ENCODE data around the gene PCID2.

The PCID2 gene

DNA sequence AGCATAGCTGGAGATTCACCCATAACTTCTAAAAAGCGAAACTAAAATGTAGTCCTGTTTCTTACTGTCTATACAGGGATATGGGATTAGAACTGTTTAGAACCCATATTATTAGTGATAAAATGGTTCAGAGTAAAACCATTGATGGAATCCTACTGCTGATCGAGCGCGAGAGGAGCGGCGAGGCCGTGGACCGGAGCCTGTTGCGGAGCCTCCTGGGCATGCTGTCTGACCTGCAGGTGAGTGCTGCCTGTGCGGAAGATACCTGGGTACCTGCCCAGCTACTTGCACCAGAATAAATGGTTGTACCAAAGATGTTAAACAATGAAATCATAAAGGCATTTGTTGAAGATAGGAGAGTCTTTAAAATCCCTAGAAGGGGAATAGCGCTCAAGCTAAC is 24.6 kb upstream of the PCID2 start:
- Histone ChIP-seq H3K36me3 (ENCODE audit: control insufficient read depth in 2 of 2, insufficient read depth in 2 of 2, low read length in 2 of 2) (peaks cover 46 to 69% of the 10 kb centered on the region in 2 donors), H3K27me3 (ENCODE audit: control insufficient read depth in 2 of 2, insufficient read depth in 2 of 2, low read length in 2 of 2) (no peaks in the 10 kb centered on the region), H3K4me1 (ENCODE audit: control insufficient read depth in 2 of 2, insufficient read depth in 2 of 2, low read length in 2 of 2) (no peaks in the 10 kb centered on the region), H3K4me3 (ENCODE audit: low read length in 2 of 2) (no peak overlapping the region), H3K27ac (ENCODE audit: low read depth in 2 of 2, low read length in 2 of 2) (no peak overlapping the region), H3K9me3 (ENCODE audit: control insufficient read depth in 2 of 2, low read length in 2 of 2) (no peaks in the 10 kb centered on the region), H3K9ac (ENCODE audit: low read depth in 1 of 2, low read length in 2 of 2) (no peak overlapping the region)

DNA sequence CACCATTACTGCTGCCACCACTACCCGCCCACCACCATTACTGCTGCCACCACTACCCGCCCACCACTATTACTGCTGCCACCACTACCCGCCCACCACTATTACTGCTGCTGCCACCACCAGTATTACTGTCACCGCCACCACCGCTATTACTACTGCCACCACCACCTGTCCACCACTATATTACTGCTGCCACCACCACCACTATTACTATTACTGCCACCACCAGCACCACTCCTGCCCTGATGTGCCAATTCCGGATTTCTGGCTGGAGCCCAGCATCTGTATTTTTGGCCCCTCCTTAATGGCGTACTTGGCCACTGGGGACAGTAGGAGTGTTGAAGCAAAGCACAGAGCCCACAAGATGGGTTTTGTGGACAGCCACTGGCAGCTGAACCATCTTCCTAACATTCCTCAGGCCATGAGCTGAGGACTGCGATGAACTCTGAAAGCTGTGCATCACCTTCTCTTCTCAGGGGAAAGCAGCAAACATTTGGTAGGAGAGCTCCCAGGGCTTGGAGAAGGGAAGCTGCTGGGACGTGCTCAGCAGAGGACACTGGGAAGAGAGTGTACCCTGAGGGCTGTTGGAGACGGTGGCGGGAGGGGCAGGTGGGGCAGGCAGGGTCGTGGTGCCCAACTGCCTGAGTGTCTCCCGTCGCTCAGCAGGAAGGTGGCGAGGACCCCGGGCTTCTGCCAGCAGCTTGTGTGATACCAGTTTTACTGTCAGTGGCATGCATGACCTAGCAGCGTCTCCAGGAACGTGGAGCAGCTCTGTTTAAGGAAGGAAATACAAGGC is 23.9 kb upstream of the PCID2 start:
- Histone ChIP-seq H3K9ac (ENCODE audit: low read depth in 1 of 2, low read length in 2 of 2) (no peak overlapping the region), H3K27ac (ENCODE audit: low read depth in 2 of 2, low read length in 2 of 2) (no peak overlapping the region), H3K27me3 (ENCODE audit: control insufficient read depth in 2 of 2, insufficient read depth in 2 of 2, low read length in 2 of 2) (no peaks in the 10 kb centered on the region), H3K9me3 (ENCODE audit: control insufficient read depth in 2 of 2, low read length in 2 of 2) (no peaks in the 10 kb centered on the region), H3K4me3 (ENCODE audit: low read length in 2 of 2) (no peak overlapping the region), H3K4me1 (ENCODE audit: control insufficient read depth in 2 of 2, insufficient read depth in 2 of 2, low read length in 2 of 2) (no peaks in the 10 kb centered on the region), H3K36me3 (ENCODE audit: control insufficient read depth in 2 of 2, insufficient read depth in 2 of 2, low read length in 2 of 2) (peaks cover 49 to 66% of the 10 kb centered on the region in 2 donors)

DNA sequence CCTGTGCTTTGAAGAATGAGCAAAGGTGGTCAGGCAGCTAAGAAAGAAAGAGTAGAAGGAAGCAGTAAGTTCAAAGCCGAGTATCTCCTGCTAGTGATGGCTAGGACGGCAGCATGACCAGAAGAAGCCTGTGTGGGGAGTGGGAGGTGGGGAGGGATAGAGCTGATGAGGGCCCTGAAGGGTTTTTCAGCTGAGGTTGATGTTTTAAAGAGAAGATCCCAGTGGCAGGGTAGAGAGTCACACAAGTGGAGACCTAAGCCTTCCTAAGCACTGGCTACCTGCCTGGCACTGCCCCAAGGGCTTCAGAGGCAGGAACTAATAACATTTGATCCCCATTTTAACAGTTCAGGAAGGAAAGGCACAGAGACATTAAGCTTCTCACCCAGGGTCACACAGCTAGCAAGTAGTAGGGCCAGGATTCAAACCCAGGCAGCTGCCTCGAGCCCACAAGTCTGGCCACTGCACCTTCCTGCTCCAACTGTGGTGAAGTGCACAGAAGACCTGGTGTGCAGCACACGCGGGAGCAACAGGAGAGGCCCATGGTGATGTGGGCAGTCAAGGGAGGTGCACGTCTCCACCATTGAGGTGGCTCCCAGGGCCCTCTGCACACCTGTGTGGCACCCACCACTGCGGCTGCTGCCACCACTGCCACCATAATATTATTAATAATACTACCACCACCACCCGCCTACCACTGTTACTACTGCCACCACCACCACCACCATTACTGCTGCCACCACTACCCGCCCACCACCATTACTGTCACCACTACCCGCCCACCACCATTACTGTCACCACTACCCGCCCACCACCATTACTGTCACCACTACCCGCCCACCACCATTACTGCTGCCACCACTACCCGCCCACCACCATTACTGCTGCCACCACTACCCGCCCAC is 23.1 kb upstream of the PCID2 start:
- peaks cover 50 to 65% of the 10 kb centered on the region in 2 donors for H3K36me3 ChIP-seq (ENCODE audit: control insufficient read depth in 2 of 2, insufficient read depth in 2 of 2, low read length in 2 of 2)
- H3K27ac ChIP-seq (ENCODE audit: low read depth in 2 of 2, low read length in 2 of 2): no peak overlapping the region
- no peak overlapping the region for H3K9ac ChIP-seq (ENCODE audit: low read depth in 1 of 2, low read length in 2 of 2)

DNA sequence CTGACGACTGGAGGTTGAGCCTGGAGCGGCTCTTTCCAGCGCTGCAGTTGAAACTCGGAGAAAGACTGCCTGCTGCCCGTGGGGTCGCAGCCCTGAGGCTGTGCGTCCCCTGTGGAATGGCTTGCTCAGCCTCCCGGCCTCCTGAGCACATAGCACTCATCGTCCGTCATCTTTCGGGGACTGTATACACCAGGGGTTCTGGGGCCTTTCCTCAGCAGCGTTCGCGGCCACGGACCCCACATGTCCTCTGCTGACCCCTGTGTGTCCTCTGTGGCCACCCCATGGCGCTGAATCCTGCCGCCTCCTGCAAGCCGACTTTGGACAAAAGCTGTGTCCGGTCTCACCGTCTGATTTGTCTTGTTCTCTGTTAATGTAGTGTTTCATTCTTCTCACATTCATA is 21.3 kb upstream of the PCID2 start:
- no peak overlapping the region for H3K4me3 ChIP-seq (ENCODE audit: low read length in 2 of 2)
- H3K36me3 ChIP-seq (ENCODE audit: control insufficient read depth in 2 of 2, insufficient read depth in 2 of 2, low read length in 2 of 2): peaks cover 52 to 65% of the 10 kb centered on the region in 2 donors
- no peaks in the 10 kb centered on the region for H3K9me3 ChIP-seq (ENCODE audit: control insufficient read depth in 2 of 2, low read length in 2 of 2)
- no peaks in the 10 kb centered on the region for H3K4me1 ChIP-seq (ENCODE audit: control insufficient read depth in 2 of 2, insufficient read depth in 2 of 2, low read length in 2 of 2)
- no peak overlapping the region for H3K9ac ChIP-seq (ENCODE audit: low read depth in 1 of 2, low read length in 2 of 2)
- H3K27ac ChIP-seq (ENCODE audit: low read depth in 2 of 2, low read length in 2 of 2): no peak overlapping the region
- H3K27me3 ChIP-seq (ENCODE audit: control insufficient read depth in 2 of 2, insufficient read depth in 2 of 2, low read length in 2 of 2): no peaks in the 10 kb centered on the region

More for the DNA sequence above, 23.1 kb upstream of the PCID2 start:
- Histone ChIP-seq H3K4me1 (ENCODE audit: control insufficient read depth in 2 of 2, insufficient read depth in 2 of 2, low read length in 2 of 2) (no peaks in the 10 kb centered on the region), H3K4me3 (ENCODE audit: low read length in 2 of 2) (no peak overlapping the region), H3K27me3 (ENCODE audit: control insufficient read depth in 2 of 2, insufficient read depth in 2 of 2, low read length in 2 of 2) (no peaks in the 10 kb centered on the region), H3K9me3 (ENCODE audit: control insufficient read depth in 2 of 2, low read length in 2 of 2) (no peaks in the 10 kb centered on the region)

DNA sequence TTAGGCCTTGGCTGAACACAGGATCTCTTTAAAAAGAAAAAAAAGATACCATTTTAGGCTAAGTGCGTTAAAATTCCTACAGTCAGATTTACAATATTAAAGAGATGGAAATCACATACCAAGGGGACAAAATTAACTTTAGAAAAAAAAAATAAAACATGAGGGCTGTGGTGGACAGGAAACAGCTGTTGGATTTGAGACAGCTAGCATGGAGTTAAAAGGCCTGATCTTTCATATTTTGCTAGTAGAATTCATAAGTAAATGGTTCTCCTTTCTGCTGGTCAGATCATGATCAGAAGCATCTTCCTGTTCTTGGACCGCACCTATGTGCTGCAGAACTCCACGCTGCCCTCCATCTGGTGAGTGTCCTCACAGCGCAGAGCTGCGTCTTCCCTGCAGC is 20.7 kb upstream of the PCID2 start:
- no peak overlapping the region for H3K27ac ChIP-seq (ENCODE audit: low read depth in 2 of 2, low read length in 2 of 2)
- no peak overlapping the region for H3K4me3 ChIP-seq (ENCODE audit: low read length in 2 of 2)
- H3K27me3 ChIP-seq (ENCODE audit: control insufficient read depth in 2 of 2, insufficient read depth in 2 of 2, low read length in 2 of 2): no peaks in the 10 kb centered on the region
- H3K9ac ChIP-seq (ENCODE audit: low read depth in 1 of 2, low read length in 2 of 2): no peak overlapping the region
- H3K4me1 ChIP-seq (ENCODE audit: control insufficient read depth in 2 of 2, insufficient read depth in 2 of 2, low read length in 2 of 2): no peaks in the 10 kb centered on the region
- H3K36me3 ChIP-seq (ENCODE audit: control insufficient read depth in 2 of 2, insufficient read depth in 2 of 2, low read length in 2 of 2): peaks cover 52 to 67% of the 10 kb centered on the region in 2 donors
- no peaks in the 10 kb centered on the region for H3K9me3 ChIP-seq (ENCODE audit: control insufficient read depth in 2 of 2, low read length in 2 of 2)

DNA sequence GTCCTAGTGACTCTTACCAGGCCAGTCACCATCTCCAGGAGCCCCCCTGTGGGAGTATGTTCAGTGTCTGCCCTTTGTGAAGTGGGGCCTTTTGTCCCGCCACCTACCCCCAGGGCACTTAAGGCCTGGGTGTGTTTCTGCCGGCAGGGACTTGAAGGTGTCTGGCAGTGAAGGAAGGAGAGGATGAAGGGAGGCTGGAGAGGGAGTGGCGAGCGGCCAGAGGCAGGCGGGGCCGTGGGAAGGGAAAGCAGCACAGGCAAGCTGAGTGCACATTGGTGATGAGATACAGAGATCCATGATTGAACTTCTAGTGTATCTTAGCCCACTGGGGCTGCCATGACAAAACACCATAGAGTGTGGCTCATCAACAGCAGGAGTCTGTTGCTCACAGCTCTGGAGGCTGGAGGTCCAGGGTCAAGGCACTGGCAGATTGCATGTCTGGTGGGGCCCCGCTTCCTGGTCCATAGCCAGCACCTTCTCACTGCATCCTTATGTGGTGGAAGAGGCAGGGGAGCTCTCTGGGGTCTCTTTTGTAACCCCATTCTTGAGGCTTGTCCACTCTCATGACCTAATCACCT is 18.5 kb upstream of the PCID2 start:
- no peaks in the 10 kb centered on the region for H3K9me3 ChIP-seq (ENCODE audit: control insufficient read depth in 2 of 2, low read length in 2 of 2)
- no peak overlapping the region for H3K4me3 ChIP-seq (ENCODE audit: low read length in 2 of 2)
- H3K27me3 ChIP-seq (ENCODE audit: control insufficient read depth in 2 of 2, insufficient read depth in 2 of 2, low read length in 2 of 2): no peaks in the 10 kb centered on the region
- H3K27ac ChIP-seq (ENCODE audit: low read depth in 2 of 2, low read length in 2 of 2): no peak overlapping the region
- no peaks in the 10 kb centered on the region for H3K4me1 ChIP-seq (ENCODE audit: control insufficient read depth in 2 of 2, insufficient read depth in 2 of 2, low read length in 2 of 2)
- peaks cover 54 to 71% of the 10 kb centered on the region in 2 donors for H3K36me3 ChIP-seq (ENCODE audit: control insufficient read depth in 2 of 2, insufficient read depth in 2 of 2, low read length in 2 of 2)
- H3K9ac ChIP-seq (ENCODE audit: low read depth in 1 of 2, low read length in 2 of 2): no peak overlapping the region

DNA sequence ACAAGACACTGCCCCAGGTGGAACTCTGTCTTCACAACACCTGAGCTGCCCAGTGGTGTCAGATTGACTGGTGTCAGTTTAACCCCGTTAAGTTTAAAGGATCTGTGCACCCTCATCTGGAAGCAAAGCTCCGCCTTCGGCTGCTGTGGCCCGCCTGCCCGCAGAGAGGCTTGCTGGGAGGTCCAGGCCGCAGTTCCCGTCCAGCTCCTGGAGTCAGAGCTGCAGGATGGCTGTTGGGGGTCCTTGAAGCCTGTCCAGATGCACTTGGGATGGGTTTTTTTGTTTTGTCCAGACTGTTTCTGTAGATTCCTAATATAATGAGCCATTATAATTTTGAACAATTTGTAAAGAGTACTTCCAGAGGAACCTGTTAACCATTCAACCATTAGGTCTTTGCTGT is 17.0 kb upstream of the PCID2 start:
- H3K9ac ChIP-seq (ENCODE audit: low read depth in 1 of 2, low read length in 2 of 2): no peak overlapping the region
- no peak overlapping the region for H3K27ac ChIP-seq (ENCODE audit: low read depth in 2 of 2, low read length in 2 of 2)
- H3K36me3 ChIP-seq (ENCODE audit: control insufficient read depth in 2 of 2, insufficient read depth in 2 of 2, low read length in 2 of 2): peaks cover 59 to 75% of the 10 kb centered on the region in 2 donors
- H3K4me1 ChIP-seq (ENCODE audit: control insufficient read depth in 2 of 2, insufficient read depth in 2 of 2, low read length in 2 of 2): no peaks in the 10 kb centered on the region
- H3K9me3 ChIP-seq (ENCODE audit: control insufficient read depth in 2 of 2, low read length in 2 of 2): no peaks in the 10 kb centered on the region
- H3K27me3 ChIP-seq (ENCODE audit: control insufficient read depth in 2 of 2, insufficient read depth in 2 of 2, low read length in 2 of 2): no peaks in the 10 kb centered on the region
- H3K4me3 ChIP-seq (ENCODE audit: low read length in 2 of 2): no peak overlapping the region

DNA sequence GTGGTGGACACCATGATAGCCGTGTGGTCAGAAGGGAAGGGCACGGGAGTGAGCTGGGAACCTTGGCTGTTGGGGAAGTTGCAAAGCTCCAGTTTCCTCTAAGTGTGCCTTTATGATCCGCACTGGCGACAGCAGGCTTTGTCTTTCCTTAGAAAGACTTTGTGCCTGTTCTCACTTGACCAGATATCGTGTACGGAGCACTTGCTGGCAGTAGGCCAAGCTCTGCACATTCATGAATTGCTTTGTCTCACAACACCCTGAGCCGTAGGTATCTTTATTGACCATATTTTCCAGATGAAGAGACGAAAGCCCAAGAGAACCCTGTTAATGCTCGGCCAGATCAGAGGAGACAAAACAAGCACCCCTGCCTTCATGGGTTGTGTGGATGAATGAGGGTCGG is 16.0 kb upstream of the PCID2 start:
- Histone ChIP-seq H3K27ac (ENCODE audit: low read depth in 2 of 2, low read length in 2 of 2) (no peak overlapping the region), H3K4me3 (ENCODE audit: low read length in 2 of 2) (no peak overlapping the region), H3K36me3 (ENCODE audit: control insufficient read depth in 2 of 2, insufficient read depth in 2 of 2, low read length in 2 of 2) (peaks cover 52 to 73% of the 10 kb centered on the region in 2 donors), H3K9ac (ENCODE audit: low read depth in 1 of 2, low read length in 2 of 2) (no peak overlapping the region), H3K4me1 (ENCODE audit: control insufficient read depth in 2 of 2, insufficient read depth in 2 of 2, low read length in 2 of 2) (peaks cover 2 to 4% of the 10 kb centered on the region in 2 donors), H3K9me3 (ENCODE audit: control insufficient read depth in 2 of 2, low read length in 2 of 2) (no peaks in the 10 kb centered on the region), H3K27me3 (ENCODE audit: control insufficient read depth in 2 of 2, insufficient read depth in 2 of 2, low read length in 2 of 2) (no peaks in the 10 kb centered on the region)

DNA sequence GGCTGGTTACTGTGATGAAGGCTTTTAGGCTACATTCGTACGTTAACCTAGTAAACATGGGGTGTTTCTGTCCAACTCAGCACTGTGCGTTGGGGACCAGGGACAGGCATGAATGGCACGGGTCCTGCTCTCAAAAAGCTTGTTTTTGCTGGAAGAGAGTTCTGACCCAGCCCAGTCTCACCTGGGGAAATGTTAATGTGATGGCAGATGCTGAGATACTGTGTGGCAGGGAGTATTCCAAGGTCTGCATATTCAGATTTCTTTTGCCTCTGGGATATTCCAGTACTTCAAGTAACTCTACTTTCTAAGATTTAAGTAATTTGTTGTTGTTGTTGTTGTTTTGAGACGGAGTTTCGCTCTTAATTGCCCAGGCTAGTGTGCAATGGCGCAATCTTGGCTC is 14.6 kb upstream of the PCID2 start:
- H3K36me3 ChIP-seq (ENCODE audit: control insufficient read depth in 2 of 2, insufficient read depth in 2 of 2, low read length in 2 of 2): peaks cover 42 to 68% of the 10 kb centered on the region in 2 donors
- no peak overlapping the region for H3K4me3 ChIP-seq (ENCODE audit: low read length in 2 of 2)
- H3K9ac ChIP-seq (ENCODE audit: low read depth in 1 of 2, low read length in 2 of 2): no peak overlapping the region
- peaks cover 2 to 4% of the 10 kb centered on the region in 2 donors for H3K4me1 ChIP-seq (ENCODE audit: control insufficient read depth in 2 of 2, insufficient read depth in 2 of 2, low read length in 2 of 2)
- no peaks in the 10 kb centered on the region for H3K9me3 ChIP-seq (ENCODE audit: control insufficient read depth in 2 of 2, low read length in 2 of 2)
- no peaks in the 10 kb centered on the region for H3K27me3 ChIP-seq (ENCODE audit: control insufficient read depth in 2 of 2, insufficient read depth in 2 of 2, low read length in 2 of 2)
- no peak overlapping the region for H3K27ac ChIP-seq (ENCODE audit: low read depth in 2 of 2, low read length in 2 of 2)

DNA sequence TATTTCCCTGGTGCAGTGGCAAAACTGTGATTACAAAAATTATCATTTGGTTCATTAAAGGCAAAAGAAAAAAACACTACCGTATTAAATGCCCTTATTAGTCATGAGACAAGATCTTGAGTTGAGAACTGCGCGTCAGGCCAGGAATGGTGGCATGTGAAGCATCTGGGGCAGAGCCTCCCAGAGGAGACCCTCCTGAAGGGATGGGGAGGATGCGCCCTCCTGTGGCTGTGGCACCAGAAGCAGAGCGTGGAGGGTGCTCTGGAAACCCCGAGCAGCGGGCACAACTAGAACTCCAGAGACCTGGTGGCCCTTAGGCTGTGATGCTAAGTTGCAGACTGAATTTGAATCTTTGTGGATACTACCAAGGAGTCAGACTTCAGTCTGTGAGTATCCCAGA is 12.4 kb upstream of the PCID2 start:
- no peak overlapping the region for H3K27ac ChIP-seq (ENCODE audit: low read depth in 2 of 2, low read length in 2 of 2)
- H3K4me1 ChIP-seq (ENCODE audit: control insufficient read depth in 2 of 2, insufficient read depth in 2 of 2, low read length in 2 of 2): peaks cover 8 to 12% of the 10 kb centered on the region in 2 donors
- H3K9me3 ChIP-seq (ENCODE audit: control insufficient read depth in 2 of 2, low read length in 2 of 2): no peaks in the 10 kb centered on the region
- no peak overlapping the region for H3K4me3 ChIP-seq (ENCODE audit: low read length in 2 of 2)
- no peaks in the 10 kb centered on the region for H3K27me3 ChIP-seq (ENCODE audit: control insufficient read depth in 2 of 2, insufficient read depth in 2 of 2, low read length in 2 of 2)
- peaks cover 31 to 52% of the 10 kb centered on the region in 2 donors for H3K36me3 ChIP-seq (ENCODE audit: control insufficient read depth in 2 of 2, insufficient read depth in 2 of 2, low read length in 2 of 2)
- no peak overlapping the region for H3K9ac ChIP-seq (ENCODE audit: low read depth in 1 of 2, low read length in 2 of 2)
